OCI-LY7 (cell line): ENCODE results near the gene RELB. TPM values are rescaled to one million over a fixed set of nuclear protein-coding genes. Genes with fewer than 3 reads are reported as not detected.

Source experiments
- BruUV-seq: library from RNA; stranded (reverse); fragments of 400-500 nt; replicated peaks from 2 replicates; lab custom pipeline; 2021; lab: Mats Ljungman, UMichigan
- CTCF ChIA-PET: fragments of 300-600 bp; sonication (Branson Sonifier 250); formaldehyde crosslinking; loops from one replicate; lab custom pipeline; 2022; ENCODE audit warnings: antibody characterized with exemption; ENCODE audit not compliant: unreplicated experiment; lab: Charles Lee
- POLR2A ChIA-PET: fragments of 300-600 bp; sonication (Branson Sonifier 250); formaldehyde crosslinking; loops from one replicate; lab custom pipeline; 2022; ENCODE audit warnings: antibody characterized with exemption; lab: Charles Lee
- DNase-seq: peaks from one replicate; pipeline ENCODE4 v3.0.0-alpha.2; 2015; ENCODE audit warnings: low spot score
- H2AFZ ChIP-seq: fragments of 200-600 bp; sonication (generic), shearing (Covaris generic); 2 replicates; pipeline ENCODE4 v1.6.1; 2014; ENCODE audit warnings: mild to moderate bottlenecking, antibody characterized with exemption, low read length, moderate library complexity
- H3K27ac ChIP-seq: fragments of 200-600 bp; sonication (generic); 2 replicates; pipeline ENCODE4 v1.5.1; 2014; ENCODE audit warnings: mixed run types, low read depth, mild to moderate bottlenecking, moderate library complexity, low read length, inconsistent platforms; ENCODE audit not compliant: poor library complexity, severe bottlenecking
- H3K36me3 ChIP-seq: fragments of 200-600 bp; sonication (generic); 2 replicates; pipeline ENCODE4 v1.6.1; 2014; ENCODE audit warnings: mild to moderate bottlenecking, antibody characterized with exemption, low read length, moderate library complexity, mixed read lengths; ENCODE audit not compliant: insufficient read depth
- H3K4me1 ChIP-seq: fragments of 200-600 bp; sonication (generic); 2 replicates; pipeline ENCODE4 v1.5.1; 2014; ENCODE audit warnings: mild to moderate bottlenecking, low read length; ENCODE audit not compliant: insufficient read depth, poor library complexity, severe bottlenecking
- H3K4me2 ChIP-seq: fragments of 200-600 bp; sonication (generic); 2 replicates; pipeline ENCODE4 v1.6.1; 2014; ENCODE audit warnings: mild to moderate bottlenecking, low read length
- H3K4me3 ChIP-seq: fragments of 200-600 bp; sonication (generic); 2 replicates; pipeline ENCODE4 v1.5.1; 2014; ENCODE audit warnings: mild to moderate bottlenecking, low read depth, low read length; ENCODE audit not compliant: poor library complexity, severe bottlenecking
- H3K79me2 ChIP-seq: fragments of 200-600 bp; sonication (generic); 2 replicates; pipeline ENCODE4 v1.6.1; 2016; ENCODE audit warnings: low read depth, mild to moderate bottlenecking, low read length, moderate library complexity, mixed read lengths; ENCODE audit not compliant: insufficient read depth
- H3K9me2 ChIP-seq: fragments of 200-600 bp; sonication (generic); 2 replicates; pipeline ENCODE4 v1.6.1; 2016; ENCODE audit warnings: mild to moderate bottlenecking, low read length, mixed read lengths; ENCODE audit not compliant: insufficient read depth
- H3K9me3 ChIP-seq: fragments of 200-600 bp; sonication (generic); 2 replicates; pipeline ENCODE4 v1.6.1; 2014; ENCODE audit warnings: mild to moderate bottlenecking, mixed run types, low read length, mixed read lengths
- H4K20me1 ChIP-seq: fragments of 200-600 bp; sonication (generic); 2 replicates; pipeline ENCODE4 v1.6.1; 2014; ENCODE audit warnings: mild to moderate bottlenecking, antibody characterized with exemption, low read length, moderate library complexity, mixed read lengths; ENCODE audit not compliant: insufficient read depth
- CTCF ChIP-seq: fragments of 200-600 bp; sonication (generic); conservative IDR thresholded peaks from 2 replicates; pipeline ENCODE4 v1.5.1; 2014; ENCODE audit warnings: mild to moderate bottlenecking, antibody characterized with exemption, low read length, moderate library complexity, mixed read lengths
- EZH2phosphoT487 ChIP-seq: fragments of 200-600 bp; sonication (generic); IDR thresholded peaks from 2 replicates; pipeline ENCODE4 v1.6.1; 2018; ENCODE audit warnings: low read depth, borderline replicate concordance, mild to moderate bottlenecking, mixed run types, antibody characterized with exemption, low read length, moderate library complexity, mixed read lengths
- intact Hi-C: fragments of 100-400 bp; cut with micrococcal nuclease; formaldehyde crosslinking; loops from one replicate; pipeline ENCODE4 v1.10.0; 2022; ENCODE audit not compliant: unreplicated experiment
- total RNA-seq, 2 experiments: library from RNA; depleted of rRNA in 1 of 2; stranded (reverse); fragments of >200 nt in 1 of 2; shearing (Covaris generic) in 1 of 2; gene quantifications; 2 replicates each; pipeline ENCODE4 v1.2.3, GENCODE V29; 2014 to 2022

RELB gene
- total RNA-seq, 2 experiments from 2014 or later: 36.9 to 51.1 TPM

- Histone ChIP-seq H3K79me2 (peaks cover 10% of the 10 kb centered on the region; the same call in 1 of the 2 replicates), H3K4me3 (no peak overlapping the region), H4K20me1 (no peaks in the 10 kb centered on the region), H2AFZ (no peak overlapping the region), H3K9me2 (no peaks in the 10 kb centered on the region), H3K4me1 (no peaks in the 10 kb centered on the region), H3K36me3 (peaks cover 72% of the 10 kb centered on the region), H3K27ac (no peak overlapping the region), H3K4me2 (no peak overlapping the region), H3K9me3 (no peaks in the 10 kb centered on the region)
- intact Hi-C loops: no loop called here
- CTCF ChIA-PET: no interaction called here
- POLR2A ChIA-PET: no interaction called here
- BruUV-seq: no TSS peak
- no peak for DNase-seq
- TF ChIP-seq EZH2phosphoT487 (no peak), CTCF (no peak)
These were observed 33.1 kb upstream of the RELB start for GRCh38 chr19:44968118-44968517.

- POLR2A ChIA-PET: no interaction called here
- TSS peak; percentile 63 for BruUV-seq
These were observed 32.6 kb upstream of the RELB start for GRCh38 chr19:44968670-44969069.

More at GRCh38 chr19:44968670-44969069, 32.6 kb upstream of the RELB start:
- Histone ChIP-seq H2AFZ (no peak overlapping the region), H3K4me2 (no peak overlapping the region), H4K20me1 (no peaks in the 10 kb centered on the region), H3K4me3 (no peak overlapping the region), H3K27ac (no peak overlapping the region), H3K9me2 (no peaks in the 10 kb centered on the region), H3K79me2 (peaks cover 10% of the 10 kb centered on the region; the same call in 1 of the 2 replicates), H3K36me3 (peaks cover 78% of the 10 kb centered on the region), H3K4me1 (no peaks in the 10 kb centered on the region), H3K9me3 (no peaks in the 10 kb centered on the region)
- CTCF ChIA-PET: no interaction called here
- no peak for DNase-seq
- intact Hi-C loops: no loop called here
- TF ChIP-seq EZH2phosphoT487 (no peak), CTCF (no peak)
